Keratinocyte (primary cell): ENCODE data around the gene ARHGAP22. TPM values are rescaled to one million over a fixed set of nuclear protein-coding genes. Genes with fewer than 3 reads are reported as not detected.

Experiments used
- DNase-seq: peaks from one replicate; pipeline ENCODE4 v3.0.0-alpha.2; 2011; ENCODE audit warnings: low read depth, missing footprints, low spot score
- FAIRE-seq: peaks from 2 replicates; lab custom pipeline; 2011; peaks lifted over from hg19 to GRCh38; lab: Jason Lieb, UNC
- H2AFZ ChIP-seq: 2 replicates; pipeline ENCODE4 v1.6.0; 2012; ENCODE audit warnings: low read length, control low read depth, inconsistent platforms; ENCODE audit not compliant: control insufficient read depth
- H3K27ac ChIP-seq: 2 replicates; pipeline ENCODE4 v1.5.1; 2011; ENCODE audit warnings: low read length; ENCODE audit not compliant: control insufficient read depth, insufficient read depth
- H3K27me3 ChIP-seq: 3 replicates; pipeline ENCODE4 v1.6.0; 2011; ENCODE audit warnings: low read length; ENCODE audit not compliant: control insufficient read depth, insufficient read depth; ENCODE audit errors: extremely low read depth
- H3K36me3 ChIP-seq, 2 experiments: 2 replicates in 1 of 2; 3 replicates in 1 of 2; pipeline ENCODE4 v1.5.1; 2011; ENCODE audit warnings: low read length in 2 of 2, mild to moderate bottlenecking in 1 of 2; ENCODE audit not compliant: control insufficient read depth in 2 of 2, insufficient read depth in 2 of 2; ENCODE audit errors: extremely low read depth in 1 of 2
- H3K4me1 ChIP-seq: 3 replicates; pipeline ENCODE4 v1.5.1; 2011; ENCODE audit warnings: low read length; ENCODE audit not compliant: control insufficient read depth, insufficient read depth; ENCODE audit errors: extremely low read depth
- H3K4me2 ChIP-seq: 3 replicates; pipeline ENCODE4 v1.6.0; 2011; ENCODE audit warnings: low read depth, low read length; ENCODE audit not compliant: control insufficient read depth, insufficient read depth; ENCODE audit errors: extremely low read depth
- H3K4me3 ChIP-seq, 3 experiments: fragments of 200-600 bp in 1 of 3; sonication (generic) in 1 of 3; 2 replicates in 2 of 3; 3 replicates in 1 of 3; pipeline ENCODE4 v1.5.1; 2011 to 2016; ENCODE audit warnings: low read length in 3 of 3, mild to moderate bottlenecking in 3 of 3, control low read depth in 2 of 3, inconsistent platforms in 1 of 3, low read depth in 1 of 3, mixed read lengths in 1 of 3, mixed run types in 1 of 3, moderate library complexity in 1 of 3; ENCODE audit not compliant: control insufficient read depth in 2 of 3, insufficient read depth in 2 of 3; ENCODE audit errors: extremely low read depth in 1 of 3
- H3K79me2 ChIP-seq: 2 replicates; pipeline ENCODE4 v1.6.0; 2012; ENCODE audit warnings: low read length; ENCODE audit not compliant: control insufficient read depth, insufficient read depth
- H3K9ac ChIP-seq: 3 replicates; pipeline ENCODE4 v1.6.0; 2011; ENCODE audit warnings: low read length; ENCODE audit not compliant: control insufficient read depth, insufficient read depth; ENCODE audit errors: extremely low read depth
- H3K9me1 ChIP-seq: 3 replicates; pipeline ENCODE4 v1.6.0; 2011; ENCODE audit warnings: low read length; ENCODE audit not compliant: control insufficient read depth, insufficient read depth; ENCODE audit errors: extremely low read depth
- H3K9me3 ChIP-seq: 2 replicates; pipeline ENCODE4 v1.5.1; 2012; ENCODE audit warnings: low read depth, low read length; ENCODE audit not compliant: control insufficient read depth
- H4K20me1 ChIP-seq: 3 replicates; pipeline ENCODE4 v1.6.0; 2011; ENCODE audit warnings: low read length; ENCODE audit not compliant: control insufficient read depth, insufficient read depth; ENCODE audit errors: extremely low read depth
- CTCF ChIP-seq, 3 experiments: IDR thresholded peaks in 1 of 3; conservative IDR thresholded peaks in 1 of 3; optimal IDR thresholded peaks in 1 of 3; 2 replicates in 2 of 3; 3 replicates in 1 of 3; pipeline versions ENCODE3 to v1.5.1; 2011; ENCODE audit warnings: low read length in 3 of 3, mild to moderate bottlenecking in 3 of 3, moderate library complexity in 2 of 3, control low read depth in 1 of 3, inconsistent platforms in 1 of 3; ENCODE audit not compliant: insufficient read depth in 2 of 3; ENCODE audit errors: extremely low read depth in 1 of 3
- EZH2 ChIP-seq: IDR thresholded peaks from one replicate; pipeline ENCODE4 v1.6.1; 2012; ENCODE audit warnings: inconsistent platforms, mild to moderate bottlenecking, low read length, moderate library complexity
- dilution Hi-C: fragments of 300-500 bp; cut with MboI; formaldehyde crosslinking; loops from one replicate; pipeline ENCODE4 v1.7.0; 2020; ENCODE audit warnings: low sequenced_read_pairs; ENCODE audit not compliant: extremely low pct_ligation_motif_present
- polyA plus RNA-seq, 5 experiments: library from polyadenylated mRNA; depleted of rRNA in 3 of 5; stranded (reverse) in 3 of 5; stranded (forward) in 1 of 5; unstranded in 1 of 5; fragments of >200 nt; gene quantifications; 1 replicate in 1 of 5; 2 replicates in 3 of 5; 3 replicates in 1 of 5; pipeline versions ENCODE4 v1.2.1 to v1.2.3, GENCODE V29; 2011 to 2012; ENCODE audit warnings: missing spikeins in 2 of 5, low read depth in 1 of 5, low replicate concordance in 1 of 5

ARHGAP22 gene
- polyA plus RNA-seq, 1 donor (not counting 4 experiments of a cell fraction or from before 2014, with no cell fraction given) = 4.9 TPM

GRCh38 chr10:48419714-48420113 is 185.2 kb downstream of the ARHGAP22 start:
- DNase-seq (no peak), FAIRE-seq (no peak)
- no peak overlapping the region for H3K4me2 ChIP-seq
- no peaks in the 10 kb centered on the region for H3K79me2 ChIP-seq
- no peak overlapping the region for H3K9ac ChIP-seq
- H3K27ac ChIP-seq = no peak overlapping the region
- TF ChIP-seq CTCF (optimal IDR thresholded peaks at IDR 0.05 in 1 of 3, IDR thresholded peaks at IDR 0.05 in 1 of 3, conservative IDR thresholded peaks at IDR 0.05 in 1 of 3; ENCODE audit: extremely low read depth in 1 of 3, insufficient read depth in 2 of 3, low read length in 3 of 3) (no peak), EZH2 (no peak)
- H3K9me1 ChIP-seq = no peaks in the 10 kb centered on the region
- H3K4me3 ChIP-seq = no peak overlapping the region
- no peaks in the 10 kb centered on the region for H3K27me3 ChIP-seq
- no peaks in the 10 kb centered on the region for H4K20me1 ChIP-seq
- no peaks in the 10 kb centered on the region for H3K36me3 ChIP-seq
- peaks cover 20% of the 10 kb centered on the region for H3K4me1 ChIP-seq
- H2AFZ ChIP-seq = no peak overlapping the region
- dilution Hi-C loops = no loop called here
- H3K9me3 ChIP-seq = no peaks in the 10 kb centered on the region

- H3K27ac ChIP-seq = no peak overlapping the region
- no peak overlapping the region for H3K4me3 ChIP-seq
- H3K79me2 ChIP-seq = no peaks in the 10 kb centered on the region
- no peaks in the 10 kb centered on the region for H3K9me1 ChIP-seq
- H4K20me1 ChIP-seq = no peaks in the 10 kb centered on the region
- H3K27me3 ChIP-seq = no peaks in the 10 kb centered on the region
- DNase-seq (no peak), FAIRE-seq (no peak)
- TF ChIP-seq CTCF (optimal IDR thresholded peaks at IDR 0.05 in 1 of 3, IDR thresholded peaks at IDR 0.05 in 1 of 3, conservative IDR thresholded peaks at IDR 0.05 in 1 of 3; ENCODE audit: extremely low read depth in 1 of 3, insufficient read depth in 2 of 3, low read length in 3 of 3) = no peak
- no peak for TF ChIP-seq EZH2
- no peaks in the 10 kb centered on the region for H3K36me3 ChIP-seq
- H3K4me1 ChIP-seq = peaks cover 26% of the 10 kb centered on the region
- H2AFZ ChIP-seq = no peak overlapping the region
- no peak overlapping the region for H3K4me2 ChIP-seq
- dilution Hi-C loops = no loop called here
- H3K9ac ChIP-seq = no peak overlapping the region
- no peaks in the 10 kb centered on the region for H3K9me3 ChIP-seq
These were observed 186.6 kb downstream of the ARHGAP22 start for GRCh38 chr10:48418189-48418788.
